ENCODE data around the gene LPAR2.

DNA sequence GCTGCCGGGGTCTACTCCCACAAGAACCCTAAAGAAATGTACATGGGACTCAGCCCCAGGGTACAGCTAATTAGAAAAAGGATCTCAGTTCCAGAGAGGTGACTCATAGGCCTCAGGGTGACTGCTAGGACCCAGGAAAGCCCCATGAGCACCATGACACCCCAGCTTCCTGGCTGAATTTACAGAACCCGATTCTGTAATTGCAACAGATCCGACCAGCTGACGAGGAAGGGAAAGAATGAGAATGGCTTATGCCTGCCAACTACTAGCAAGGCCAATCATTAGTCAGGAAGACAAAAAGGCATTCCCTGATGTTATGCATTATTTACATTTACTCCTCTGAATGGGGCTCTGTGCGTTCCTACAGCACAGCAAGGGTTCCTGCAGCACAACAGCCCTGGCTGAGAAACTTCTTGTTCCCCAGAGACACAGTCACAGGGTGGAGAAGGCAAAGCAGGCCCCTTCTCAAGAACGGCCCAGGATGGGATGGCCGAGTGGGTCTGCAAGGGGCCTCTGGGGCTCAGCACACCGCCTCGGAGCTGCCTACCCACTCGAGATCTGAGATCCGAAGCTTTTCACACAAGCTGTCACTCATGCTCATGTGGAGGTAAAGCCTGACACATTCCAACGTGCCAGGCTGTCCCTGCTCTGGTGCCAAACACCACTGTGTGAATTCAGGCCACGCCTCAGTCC is 36.7 kb downstream of the LPAR2 start:
- TF ChIP-seq, protein P1, sequence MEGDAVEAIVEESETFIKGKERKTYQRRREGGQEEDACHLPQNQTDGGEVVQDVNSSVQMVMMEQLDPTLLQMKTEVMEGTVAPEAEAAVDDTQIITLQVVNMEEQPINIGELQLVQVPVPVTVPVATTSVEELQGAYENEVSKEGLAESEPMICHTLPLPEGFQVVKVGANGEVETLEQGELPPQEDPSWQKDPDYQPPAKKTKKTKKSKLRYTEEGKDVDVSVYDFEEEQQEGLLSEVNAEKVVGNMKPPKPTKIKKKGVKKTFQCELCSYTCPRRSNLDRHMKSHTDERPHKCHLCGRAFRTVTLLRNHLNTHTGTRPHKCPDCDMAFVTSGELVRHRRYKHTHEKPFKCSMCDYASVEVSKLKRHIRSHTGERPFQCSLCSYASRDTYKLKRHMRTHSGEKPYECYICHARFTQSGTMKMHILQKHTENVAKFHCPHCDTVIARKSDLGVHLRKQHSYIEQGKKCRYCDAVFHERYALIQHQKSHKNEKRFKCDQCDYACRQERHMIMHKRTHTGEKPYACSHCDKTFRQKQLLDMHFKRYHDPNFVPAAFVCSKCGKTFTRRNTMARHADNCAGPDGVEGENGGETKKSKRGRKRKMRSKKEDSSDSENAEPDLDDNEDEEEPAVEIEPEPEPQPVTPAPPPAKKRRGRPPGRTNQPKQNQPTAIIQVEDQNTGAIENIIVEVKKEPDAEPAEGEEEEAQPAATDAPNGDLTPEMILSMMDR (IDR thresholded peaks at IDR 0.05) = no peak
- TF ChIP-seq EP300 (IDR thresholded peaks at IDR 0.05) (no peak), RCOR1 (IDR thresholded peaks at IDR 0.05; ENCODE audit: low read depth, low read length) (no peak), RAD21 (conservative IDR thresholded peaks at IDR 0.05 in 1 of 2, IDR thresholded peaks at IDR 0.05 in 1 of 2) (no peak)
- TF ChIP-seq, protein P2, sequence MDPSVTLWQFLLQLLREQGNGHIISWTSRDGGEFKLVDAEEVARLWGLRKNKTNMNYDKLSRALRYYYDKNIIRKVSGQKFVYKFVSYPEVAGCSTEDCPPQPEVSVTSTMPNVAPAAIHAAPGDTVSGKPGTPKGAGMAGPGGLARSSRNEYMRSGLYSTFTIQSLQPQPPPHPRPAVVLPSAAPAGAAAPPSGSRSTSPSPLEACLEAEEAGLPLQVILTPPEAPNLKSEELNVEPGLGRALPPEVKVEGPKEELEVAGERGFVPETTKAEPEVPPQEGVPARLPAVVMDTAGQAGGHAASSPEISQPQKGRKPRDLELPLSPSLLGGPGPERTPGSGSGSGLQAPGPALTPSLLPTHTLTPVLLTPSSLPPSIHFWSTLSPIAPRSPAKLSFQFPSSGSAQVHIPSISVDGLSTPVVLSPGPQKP (IDR thresholded peaks at IDR 0.05; ENCODE audit: low read depth, low read length) = no peak

Data from A549 (cell line).